Mucosa of stomach (tissue), 1 donor: Measurements from ENCODE around the gene ETS1.

Experiments
- H3K27me3 ChIP-seq: one replicate; pipeline ENCODE4 v1.7.0; 2013; ENCODE audit warnings: mild to moderate bottlenecking, low read length; ENCODE audit not compliant: control insufficient read depth, insufficient read depth
- H3K36me3 ChIP-seq: one replicate; pipeline ENCODE4 v1.7.0; 2013; ENCODE audit warnings: low read length; ENCODE audit not compliant: control insufficient read depth, insufficient read depth
- H3K4me1 ChIP-seq: one replicate; pipeline ENCODE4 v1.7.0; 2013; ENCODE audit warnings: mild to moderate bottlenecking, low read length; ENCODE audit not compliant: control insufficient read depth, insufficient read depth
- H3K4me3 ChIP-seq: one replicate; pipeline ENCODE4 v1.7.0; 2013; ENCODE audit warnings: low read length
- H3K9ac ChIP-seq: one replicate; pipeline ENCODE4 v1.7.0; 2013; ENCODE audit warnings: mild to moderate bottlenecking, low read length, moderate library complexity
- H3K9me3 ChIP-seq: one replicate; pipeline ENCODE4 v1.7.0; 2013; ENCODE audit warnings: mild to moderate bottlenecking, low read length, moderate library complexity; ENCODE audit not compliant: control insufficient read depth
- donor health status: Pancreatic carcinoma.

ETS1 gene

DNA sequence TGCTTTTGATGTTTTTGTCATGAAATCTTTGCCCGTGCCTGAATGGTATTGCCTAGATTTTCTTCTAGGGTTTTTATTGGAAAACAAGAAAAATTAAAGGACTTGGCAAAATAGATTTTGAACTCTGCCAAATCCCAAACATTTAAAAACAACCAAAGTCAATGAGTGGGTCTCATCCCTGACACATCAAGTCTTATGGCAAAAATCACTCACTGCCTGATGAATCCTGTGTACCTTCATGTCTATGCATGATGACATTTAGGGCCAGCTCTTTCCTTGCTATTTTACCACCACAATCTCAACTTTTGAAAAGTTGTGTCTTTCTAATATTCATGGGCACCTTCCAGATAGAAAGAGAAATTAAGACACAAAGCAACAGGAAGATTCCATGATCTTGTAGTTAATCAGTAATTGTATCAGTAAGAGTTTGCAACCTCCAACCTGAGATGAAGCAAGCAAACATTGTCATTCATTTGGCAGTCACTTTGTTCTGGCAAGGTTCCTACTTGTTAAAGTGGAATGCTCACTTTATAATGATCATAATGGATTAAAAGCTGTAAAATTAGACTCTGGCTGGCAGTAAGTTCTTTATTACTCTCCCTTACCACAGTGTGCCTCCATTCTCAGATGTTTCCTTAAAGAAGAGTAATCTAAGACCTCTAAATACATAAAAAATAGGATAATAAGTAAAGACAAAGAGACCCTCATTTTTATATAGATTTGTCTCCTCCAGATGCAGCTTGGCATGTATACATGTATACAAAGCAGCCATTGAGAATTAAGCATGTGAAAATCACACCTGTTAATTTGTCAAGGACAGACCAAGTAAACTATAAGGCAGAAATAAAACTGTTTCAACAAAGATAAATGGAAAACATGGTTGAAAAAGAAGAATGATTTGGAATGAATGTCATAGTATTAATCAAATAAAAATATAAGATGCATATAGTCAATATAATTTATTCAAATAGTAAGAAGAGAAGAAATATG, 51.6 kb downstream of the ETS1 start:
- Histone ChIP-seq H3K4me1 (no peaks in the 10 kb centered on the region), H3K9ac (no peak overlapping the region), H3K4me3 (no peak overlapping the region), H3K36me3 (no peaks in the 10 kb centered on the region), H3K27me3 (no peaks in the 10 kb centered on the region), H3K9me3 (no peaks in the 10 kb centered on the region)

DNA sequence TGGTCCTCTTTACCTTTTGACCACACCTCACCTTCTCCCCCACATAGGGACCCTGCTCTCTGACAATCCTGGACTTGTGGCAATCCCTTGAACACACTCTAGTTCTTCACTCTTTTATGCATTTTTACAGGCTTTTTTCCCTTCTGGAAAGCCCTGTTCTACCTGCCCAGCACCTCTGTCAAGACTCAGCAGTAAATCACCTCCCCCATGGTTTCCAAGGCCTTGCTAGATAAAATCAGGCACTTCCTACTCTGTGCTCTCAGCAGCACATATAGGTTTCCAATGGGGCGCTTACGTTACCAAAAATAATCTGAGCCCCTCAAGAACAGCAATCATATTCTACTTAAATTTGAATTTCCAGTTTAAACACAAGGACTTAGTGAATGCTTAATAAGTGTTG, 53.9 kb downstream of the ETS1 start:
- no peaks in the 10 kb centered on the region for H3K36me3 ChIP-seq
- H3K9ac ChIP-seq = no peak overlapping the region
- H3K4me1 ChIP-seq = no peaks in the 10 kb centered on the region
- no peaks in the 10 kb centered on the region for H3K9me3 ChIP-seq
- no peaks in the 10 kb centered on the region for H3K27me3 ChIP-seq
- H3K4me3 ChIP-seq = no peak overlapping the region

DNA sequence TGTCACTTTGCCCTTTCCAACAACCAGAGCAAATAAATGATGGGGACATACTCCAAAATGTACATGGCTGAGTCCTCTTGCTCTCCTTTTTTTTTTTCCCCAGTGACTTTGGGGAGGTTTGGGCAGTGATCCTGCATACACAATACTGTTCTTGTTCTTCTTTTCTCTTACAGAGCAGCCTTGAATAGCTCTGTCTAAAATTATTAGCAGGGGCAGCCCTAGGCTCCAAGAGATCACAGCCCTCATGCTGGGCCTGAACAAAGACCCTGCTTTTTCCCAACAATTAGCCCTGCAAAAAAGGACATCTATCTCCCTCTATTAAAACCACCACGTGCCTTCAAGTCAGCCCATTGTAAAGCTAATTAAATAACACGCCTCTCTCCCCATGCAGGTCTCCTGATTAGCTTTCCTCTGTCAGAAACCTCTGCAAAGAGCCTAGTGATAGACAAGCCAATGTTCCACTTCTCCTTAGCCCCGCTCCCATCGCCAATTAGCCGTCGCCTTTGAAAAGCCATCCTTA, 54.7 kb downstream of the ETS1 start:
- Histone ChIP-seq H3K9ac (no peak overlapping the region), H3K27me3 (no peaks in the 10 kb centered on the region), H3K4me1 (no peaks in the 10 kb centered on the region), H3K4me3 (no peak overlapping the region), H3K9me3 (no peaks in the 10 kb centered on the region), H3K36me3 (no peaks in the 10 kb centered on the region)

DNA sequence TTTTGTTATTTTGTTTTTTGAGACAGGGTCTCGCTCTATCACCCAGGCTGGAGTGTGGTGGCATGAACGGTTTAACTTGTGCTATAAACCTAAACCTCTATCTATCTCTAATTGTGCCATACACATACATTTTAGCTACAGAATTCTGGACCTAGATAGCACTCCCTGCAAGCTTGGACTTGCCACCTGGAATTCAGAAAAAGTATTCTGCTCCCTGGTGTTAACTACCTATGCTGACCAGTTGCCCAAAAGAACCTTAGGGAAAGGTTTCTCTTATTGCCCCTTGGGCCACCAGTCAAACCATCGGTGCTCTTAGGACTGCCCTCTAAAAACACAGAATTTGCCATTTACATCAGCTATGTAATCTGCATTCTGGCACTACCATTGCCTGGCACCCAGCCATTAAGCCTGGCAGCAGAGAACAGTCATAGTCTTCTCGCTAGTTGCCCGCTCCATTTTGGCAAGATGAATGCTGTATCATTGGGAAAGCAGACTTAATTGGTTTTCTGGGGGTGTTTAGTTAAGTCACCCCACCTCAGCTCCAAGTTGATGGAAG, 55.3 kb downstream of the ETS1 start:
- Histone ChIP-seq H3K4me1 (no peaks in the 10 kb centered on the region), H3K9ac (no peak overlapping the region), H3K27me3 (no peaks in the 10 kb centered on the region), H3K4me3 (no peak overlapping the region), H3K36me3 (no peaks in the 10 kb centered on the region), H3K9me3 (no peaks in the 10 kb centered on the region)

DNA sequence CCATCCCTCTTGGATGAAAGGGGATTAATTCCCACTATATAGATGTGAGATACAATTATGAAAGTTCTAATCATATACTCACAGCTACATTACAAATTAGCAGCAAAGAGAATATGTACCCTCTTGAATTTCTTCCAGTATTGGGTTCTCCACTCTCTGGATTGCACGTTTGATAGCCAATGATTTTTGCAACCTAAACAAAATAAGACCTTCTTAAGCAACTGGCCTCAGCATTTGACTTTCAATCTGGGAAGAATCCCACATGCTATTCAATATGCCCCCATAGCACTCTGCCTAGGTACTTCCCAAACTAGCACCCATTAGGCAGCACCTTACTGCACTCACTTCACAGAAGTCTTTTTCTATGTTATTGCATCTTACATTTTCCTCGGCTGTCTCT, 55.8 kb downstream of the ETS1 start:
- Histone ChIP-seq H3K4me3 (no peak overlapping the region), H3K36me3 (no peaks in the 10 kb centered on the region), H3K9ac (no peak overlapping the region), H3K27me3 (no peaks in the 10 kb centered on the region), H3K9me3 (no peaks in the 10 kb centered on the region), H3K4me1 (no peaks in the 10 kb centered on the region)

DNA sequence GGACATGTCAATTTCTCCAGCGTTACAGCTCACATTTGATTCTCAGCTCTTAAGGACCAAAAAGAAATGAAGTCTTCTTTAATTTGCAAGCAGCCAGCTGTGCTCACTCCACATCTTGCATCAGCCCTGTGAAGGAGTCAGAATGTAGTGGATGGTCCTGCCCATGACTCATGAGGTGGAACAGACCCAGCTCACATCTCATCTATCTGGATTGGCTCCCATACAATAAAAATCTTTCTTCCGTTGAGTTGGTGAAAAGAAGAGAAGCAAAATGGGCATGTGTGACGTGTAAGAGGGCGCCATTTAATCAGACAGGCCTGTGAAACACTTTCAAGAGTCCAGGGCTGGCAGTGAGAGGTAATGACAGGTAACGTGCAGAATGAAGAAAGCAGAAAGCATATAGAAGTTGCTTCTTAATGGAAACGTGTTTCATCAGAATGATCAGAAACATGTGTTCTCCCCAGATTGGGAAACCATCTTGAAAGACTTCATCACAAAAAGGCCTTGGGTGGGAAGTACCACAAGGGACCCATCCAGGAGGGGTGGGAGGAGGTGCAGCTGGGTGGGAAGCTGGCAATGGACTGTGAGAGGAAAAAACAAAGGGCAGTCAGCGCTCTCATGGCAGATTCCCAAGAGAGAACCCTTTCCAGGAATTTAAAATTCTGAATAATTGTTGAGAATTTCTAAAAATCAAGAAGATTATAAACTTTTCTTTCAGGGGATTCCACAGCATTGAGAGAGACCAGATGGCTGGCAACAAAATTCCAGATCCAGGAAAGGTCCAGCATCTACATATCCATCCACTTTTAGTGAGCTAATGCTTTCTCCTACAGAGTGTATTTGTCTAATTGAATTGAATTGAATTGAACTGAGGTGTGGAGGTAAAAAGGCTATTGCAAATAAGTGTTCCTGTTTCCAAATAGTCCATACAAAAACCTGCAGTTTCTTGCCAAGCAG, 57.0 kb downstream of the ETS1 start:
- H3K4me1 ChIP-seq = no peaks in the 10 kb centered on the region
- H3K4me3 ChIP-seq = no peak overlapping the region
- H3K27me3 ChIP-seq = no peaks in the 10 kb centered on the region
- no peaks in the 10 kb centered on the region for H3K9me3 ChIP-seq
- no peak overlapping the region for H3K9ac ChIP-seq
- H3K36me3 ChIP-seq = no peaks in the 10 kb centered on the region

DNA sequence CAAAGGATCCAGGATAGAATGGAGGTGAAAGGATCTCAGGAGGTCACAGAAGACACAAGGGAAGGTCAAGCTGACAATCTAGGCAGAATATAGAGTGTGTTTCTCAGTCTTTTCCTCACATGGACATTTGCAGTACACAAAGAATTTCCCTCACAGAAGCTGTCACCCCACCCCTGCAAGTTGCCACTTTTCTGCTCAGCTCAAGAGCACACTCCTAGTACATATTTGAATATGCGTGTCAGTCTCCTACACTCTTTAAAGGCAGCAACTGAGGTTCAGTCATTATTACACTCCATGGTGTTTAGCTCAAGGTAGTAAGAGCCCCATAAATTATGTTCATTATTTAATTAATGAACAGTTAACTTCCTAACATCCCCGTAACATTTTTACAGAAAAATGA, 59.1 kb downstream of the ETS1 start:
- H3K9me3 ChIP-seq = no peaks in the 10 kb centered on the region
- no peak overlapping the region for H3K9ac ChIP-seq
- no peaks in the 10 kb centered on the region for H3K27me3 ChIP-seq
- H3K4me1 ChIP-seq = no peaks in the 10 kb centered on the region
- H3K36me3 ChIP-seq = no peaks in the 10 kb centered on the region
- H3K4me3 ChIP-seq = no peak overlapping the region

DNA sequence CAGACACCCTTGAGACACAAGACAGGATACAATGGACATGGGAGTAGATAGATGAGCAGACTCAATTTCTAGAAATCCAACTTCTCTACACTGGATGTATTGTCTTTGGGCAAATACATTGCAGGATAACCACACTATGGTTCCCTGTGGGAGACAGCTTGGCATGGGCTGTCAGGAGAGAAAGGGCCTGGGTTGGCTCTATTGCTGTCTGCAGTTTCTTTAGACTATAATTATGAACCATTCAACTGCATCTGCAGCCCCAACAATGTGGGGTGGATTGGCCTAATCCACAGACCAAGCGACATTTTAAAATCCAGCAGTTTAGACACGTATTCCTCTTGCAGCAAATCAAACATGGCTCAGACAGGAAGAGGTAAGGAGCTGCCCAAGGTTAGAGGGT, 60.3 kb downstream of the ETS1 start:
- Histone ChIP-seq H3K9ac (no peak overlapping the region), H3K4me1 (peaks cover 6% of the 10 kb centered on the region), H3K9me3 (no peaks in the 10 kb centered on the region)

DNA sequence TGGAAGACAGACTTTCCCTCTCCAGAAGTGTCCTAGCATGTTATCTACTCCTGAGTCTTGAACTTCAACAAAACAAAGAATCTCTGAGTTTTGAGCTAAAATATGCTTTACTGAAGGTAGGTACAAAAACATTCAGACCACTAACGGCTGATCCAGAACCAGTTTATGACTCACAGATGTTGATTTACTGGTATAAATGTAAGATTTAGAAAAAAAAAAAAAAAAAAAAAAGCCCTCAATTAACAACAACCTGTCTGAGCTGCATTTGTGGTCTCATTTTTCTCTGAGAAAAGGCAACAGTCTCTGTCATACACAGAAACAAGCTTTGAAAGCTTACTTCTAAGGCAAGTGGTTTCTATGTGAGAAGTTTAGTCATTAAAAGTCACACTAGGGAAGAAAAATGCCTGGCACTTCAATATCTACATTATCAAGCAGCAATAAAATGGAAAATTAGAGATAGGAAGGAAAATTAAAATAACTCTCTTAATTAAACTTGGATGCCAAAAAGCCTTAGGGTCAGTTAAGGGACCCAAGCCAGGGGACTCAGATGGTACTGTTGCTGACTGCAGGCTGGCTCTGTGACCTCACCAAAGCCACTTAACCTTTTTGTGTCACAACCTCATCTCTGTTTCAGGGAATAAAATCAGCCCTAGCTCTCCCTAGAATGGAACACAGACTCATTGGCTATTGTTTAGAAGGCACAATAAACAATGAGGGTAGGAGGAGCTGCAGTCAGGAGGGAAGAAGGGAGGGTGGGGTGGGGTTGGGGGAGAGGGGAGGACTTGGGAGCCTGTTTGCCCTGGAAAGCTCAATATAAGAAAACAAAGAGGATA, 61.7 kb downstream of the ETS1 start:
- H3K27me3 ChIP-seq = no peaks in the 10 kb centered on the region
- H3K4me3 ChIP-seq = no peak overlapping the region
- peaks cover 6% of the 10 kb centered on the region for H3K4me1 ChIP-seq

More for the DNA sequence above, 60.3 kb downstream of the ETS1 start:
- Histone ChIP-seq H3K36me3 (no peaks in the 10 kb centered on the region), H3K27me3 (no peaks in the 10 kb centered on the region), H3K4me3 (no peak overlapping the region)

DNA sequence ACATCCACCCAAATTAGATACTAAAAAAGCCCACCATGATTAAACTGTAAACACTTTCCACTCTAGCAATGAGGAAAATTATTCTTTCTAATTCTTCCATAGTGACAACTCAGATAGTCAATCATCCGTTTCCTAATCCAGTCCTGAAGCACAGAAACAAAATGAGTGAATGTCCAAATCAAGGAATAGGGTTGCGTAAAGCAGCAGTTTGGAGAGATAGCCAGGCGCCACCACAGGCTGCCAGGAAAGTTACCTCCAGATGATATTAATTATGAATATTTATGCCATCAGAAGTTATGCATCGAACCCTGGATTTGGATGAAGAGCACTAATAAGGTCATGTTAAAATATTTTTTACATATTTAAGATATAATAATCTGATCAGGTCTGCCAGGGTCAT, 63.2 kb downstream of the ETS1 start:
- H3K4me3 ChIP-seq = no peak overlapping the region
- H3K27me3 ChIP-seq = no peaks in the 10 kb centered on the region
- peaks cover 15% of the 10 kb centered on the region for H3K4me1 ChIP-seq
- no peaks in the 10 kb centered on the region for H3K9me3 ChIP-seq
- no peaks in the 10 kb centered on the region for H3K36me3 ChIP-seq
- H3K9ac ChIP-seq = no peak overlapping the region

More for the DNA sequence above, 61.7 kb downstream of the ETS1 start:
- no peaks in the 10 kb centered on the region for H3K36me3 ChIP-seq
- H3K9ac ChIP-seq = no peak overlapping the region
- H3K9me3 ChIP-seq = no peaks in the 10 kb centered on the region

DNA sequence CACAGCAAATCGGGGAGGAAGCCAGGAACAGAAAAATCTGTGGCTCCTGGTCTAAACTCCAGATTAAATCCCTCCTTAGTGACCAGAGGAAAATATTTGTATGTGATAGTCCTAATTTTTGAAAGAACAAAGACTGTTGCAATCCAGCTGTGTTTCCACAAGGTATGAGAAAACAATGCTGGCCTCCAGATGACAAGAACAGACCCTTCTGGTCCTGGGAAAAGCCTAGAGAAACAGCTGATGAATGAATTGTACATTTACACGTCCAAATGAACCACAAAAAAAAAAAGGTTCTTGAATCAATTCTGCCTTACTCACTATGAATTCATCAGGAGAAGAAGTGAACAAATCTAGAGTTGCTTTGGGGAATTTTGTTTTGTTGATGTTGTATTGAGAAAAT, 63.7 kb downstream of the ETS1 start:
- Histone ChIP-seq H3K27me3 (no peaks in the 10 kb centered on the region), H3K9me3 (no peaks in the 10 kb centered on the region), H3K4me3 (no peak overlapping the region), H3K36me3 (no peaks in the 10 kb centered on the region), H3K4me1 (peaks cover 20% of the 10 kb centered on the region), H3K9ac (no peak overlapping the region)
